ENCODE results near the gene GADD45GIP1.
A peak's percentile ranks its signal among the peaks of the same experiment; 100 is the strongest.
"Not testable (repeated sequence)": the region's sequence is repeated elsewhere in the genome, so short reads cannot be mapped to it uniquely, and the experiment has no call there.

GADD45GIP1 gene

DNA sequence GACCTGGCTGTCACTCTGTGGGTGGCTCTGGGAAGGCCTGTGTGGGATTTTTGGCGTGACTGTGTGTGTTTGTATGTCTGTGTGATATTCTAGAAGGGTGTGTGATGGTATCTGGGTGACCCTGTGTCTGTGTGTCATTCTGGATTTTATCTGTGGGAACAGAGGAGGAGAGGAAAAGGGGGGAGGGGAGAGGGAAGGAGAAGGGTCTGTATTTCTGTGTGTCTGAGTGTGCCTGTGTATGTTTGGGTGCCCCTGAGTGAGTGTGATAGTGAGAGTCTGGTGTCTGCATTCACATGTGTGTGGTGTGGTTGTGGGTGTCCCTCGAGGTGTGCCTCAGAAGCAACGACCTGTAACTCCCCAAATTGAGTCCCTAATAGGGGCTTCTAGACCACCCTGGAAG lies 30.2 kb upstream of the GADD45GIP1 start:
- DNase-seq, result no peak

DNA sequence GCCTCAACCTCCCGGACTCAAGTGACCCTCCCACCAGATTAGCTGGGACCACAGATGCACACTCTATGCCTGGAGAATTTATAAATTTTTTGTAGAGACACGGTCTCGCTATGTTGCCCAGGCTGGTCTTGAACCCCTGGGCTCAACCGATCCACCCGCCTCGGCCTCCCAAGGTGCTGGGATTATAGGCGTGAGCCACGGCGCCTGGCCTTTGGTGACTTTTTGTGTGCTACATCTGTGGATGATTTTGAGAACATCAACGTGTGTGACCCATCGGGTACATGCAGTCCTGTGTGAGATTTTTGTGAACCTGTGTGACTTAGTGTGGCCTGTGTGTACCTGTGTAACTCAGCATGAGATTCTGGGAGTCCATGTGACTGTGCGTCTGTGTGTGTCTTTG lies 29.7 kb upstream of the GADD45GIP1 start:
- DNase-seq, result no peak

DNA sequence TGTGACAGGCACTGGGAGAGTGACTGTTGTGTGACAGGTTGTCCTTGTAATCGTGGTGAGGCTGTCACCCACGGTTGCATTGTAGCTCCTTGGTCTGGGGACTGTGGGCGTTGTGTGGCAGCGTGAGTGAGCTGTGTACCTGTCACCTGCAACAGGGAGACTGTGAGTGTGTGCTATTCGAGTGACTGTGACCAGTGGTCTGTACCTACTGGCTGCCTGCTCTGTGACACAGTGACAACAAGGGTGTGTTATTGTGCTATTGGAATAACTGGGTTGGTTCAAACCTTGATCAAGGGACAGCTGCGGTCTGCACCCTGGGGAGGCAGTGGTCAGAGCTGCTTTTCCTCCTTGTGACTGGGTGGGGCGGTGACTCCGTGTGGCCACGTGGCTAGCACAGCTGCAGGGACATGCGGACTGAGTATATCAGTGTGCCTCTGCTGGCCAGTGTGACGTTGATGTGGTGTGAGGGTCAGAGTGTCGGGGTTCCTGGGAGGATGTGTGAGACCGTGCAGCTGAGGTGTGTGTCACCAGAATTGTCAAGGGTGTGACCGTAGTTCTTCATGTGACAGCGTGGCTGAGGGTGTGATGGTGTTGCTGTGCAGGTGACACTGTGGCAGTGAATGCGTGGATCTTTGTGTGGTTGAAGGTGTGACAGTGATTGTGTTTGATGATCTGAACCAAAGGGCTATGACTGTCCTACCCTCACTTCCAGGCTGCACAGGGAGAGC lies 28.2 kb upstream of the GADD45GIP1 start:
- DNase-seq, result no peak

DNA sequence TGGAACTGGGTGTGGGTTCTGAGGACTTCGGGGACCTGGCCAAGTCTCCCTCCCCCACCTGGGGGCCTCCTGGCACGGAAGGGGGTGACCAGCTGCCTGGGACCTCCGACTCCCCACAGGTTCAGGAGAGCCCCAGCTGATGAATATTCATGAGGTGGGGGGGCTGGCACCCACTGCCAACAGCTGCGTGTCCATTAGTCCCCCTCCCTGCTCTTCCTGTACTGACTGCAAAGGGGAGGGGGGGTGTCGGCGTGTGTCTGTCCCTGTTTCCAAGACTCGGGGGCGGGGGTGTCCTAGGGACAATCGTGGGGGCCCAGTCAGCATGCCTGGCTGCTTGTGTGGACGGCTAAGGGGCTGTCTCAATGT lies 27.6 kb upstream of the GADD45GIP1 start:
- DNase-seq, result no peak

DNA sequence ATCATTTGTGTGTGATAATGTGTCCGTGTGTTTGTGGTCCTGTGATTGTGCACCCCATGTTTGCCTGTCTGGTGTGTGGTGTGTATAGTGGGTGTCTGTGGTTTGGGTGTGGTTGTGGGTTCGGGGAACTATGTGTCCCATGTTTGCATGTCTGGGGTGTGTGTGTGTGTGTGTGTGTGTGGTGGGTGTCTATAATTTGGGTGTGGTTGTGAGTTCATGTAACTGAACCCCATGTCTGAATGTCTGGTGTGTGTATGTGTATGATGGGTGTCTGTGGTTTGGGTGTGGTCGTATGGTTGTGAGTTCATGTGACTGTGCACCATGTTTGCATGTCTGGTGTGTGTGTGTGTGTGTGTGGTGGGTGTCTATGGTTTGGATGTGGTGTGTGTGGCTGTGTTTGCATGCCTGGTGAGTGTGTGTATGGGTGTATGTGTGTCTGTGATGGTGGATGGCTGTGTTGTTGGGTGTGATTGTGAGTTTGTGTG lies 27.2 kb upstream of the GADD45GIP1 start:
- no peak for DNase-seq

DNA sequence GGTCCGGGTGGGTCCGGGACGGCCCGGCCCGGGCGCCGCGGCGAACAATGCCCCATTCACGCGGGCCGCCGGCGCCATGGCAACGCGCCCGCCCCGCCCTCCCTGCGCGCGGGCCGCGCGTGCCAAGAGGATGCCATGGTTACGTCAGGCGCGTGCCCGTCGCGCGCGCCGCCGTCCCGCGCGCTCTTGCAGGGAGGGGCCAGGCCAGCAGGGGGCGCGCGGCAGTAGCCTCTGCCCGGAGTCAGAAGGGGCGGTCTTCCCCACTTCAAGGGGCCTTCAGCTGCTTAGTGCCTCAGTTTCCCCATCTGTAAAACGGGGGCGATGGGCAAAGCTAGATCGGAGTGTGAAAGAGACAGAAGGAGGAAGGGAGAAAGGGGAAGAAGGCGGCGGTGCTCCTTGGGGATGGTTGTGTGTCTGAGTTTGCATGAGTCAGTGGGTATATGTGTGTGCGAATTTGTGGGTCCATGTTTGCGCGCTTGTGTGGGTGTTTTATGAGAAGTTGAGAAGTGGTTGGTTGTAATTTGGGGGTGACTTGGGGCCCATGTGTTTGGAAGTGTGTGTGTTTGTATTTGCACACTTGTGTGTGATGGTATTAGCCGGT lies 26.6 kb upstream of the GADD45GIP1 start:
- DNase-seq, result peak; percentile 11

DNA sequence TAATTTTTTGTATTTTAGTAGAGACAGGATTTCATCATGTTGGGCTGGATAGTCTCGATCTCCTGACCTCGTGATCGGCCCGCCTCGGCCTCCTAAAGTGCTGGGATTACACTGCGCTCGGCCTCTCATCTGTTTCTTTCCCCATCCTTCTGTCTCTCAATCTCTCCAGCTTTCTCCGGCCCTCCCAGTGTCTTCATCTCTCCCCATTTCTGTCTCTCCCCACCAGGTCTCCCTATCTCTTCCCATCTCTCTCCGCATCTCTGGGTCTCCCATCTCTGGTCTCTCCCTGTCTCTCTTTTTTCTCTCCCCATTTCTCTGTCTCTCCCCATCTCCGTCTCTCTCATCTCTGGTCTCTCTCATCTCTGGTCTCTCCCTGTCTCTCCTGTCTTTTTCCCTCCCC lies 26.1 kb upstream of the GADD45GIP1 start:
- no peak for DNase-seq

DNA sequence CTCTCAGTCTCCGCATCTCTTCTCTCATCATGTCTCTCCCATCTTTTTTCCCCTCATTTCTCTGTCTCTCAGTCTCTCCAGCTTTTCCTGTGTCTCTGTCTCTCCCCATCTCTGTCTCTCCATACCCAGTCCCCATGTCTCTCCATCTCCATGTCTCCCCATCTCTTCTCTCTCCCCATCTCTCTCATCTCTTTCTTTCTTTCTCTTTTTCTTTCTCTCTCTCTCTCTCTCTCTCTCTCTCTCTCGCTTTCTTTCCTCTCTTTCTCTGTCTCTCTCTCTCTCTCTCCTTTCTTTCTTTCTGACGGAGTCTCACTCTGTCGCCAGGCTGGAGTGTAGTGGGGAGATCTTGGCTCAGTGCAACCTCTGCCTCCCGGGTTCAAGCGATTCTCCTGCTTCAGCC lies 25.6 kb upstream of the GADD45GIP1 start:
- no peak for DNase-seq

DNA sequence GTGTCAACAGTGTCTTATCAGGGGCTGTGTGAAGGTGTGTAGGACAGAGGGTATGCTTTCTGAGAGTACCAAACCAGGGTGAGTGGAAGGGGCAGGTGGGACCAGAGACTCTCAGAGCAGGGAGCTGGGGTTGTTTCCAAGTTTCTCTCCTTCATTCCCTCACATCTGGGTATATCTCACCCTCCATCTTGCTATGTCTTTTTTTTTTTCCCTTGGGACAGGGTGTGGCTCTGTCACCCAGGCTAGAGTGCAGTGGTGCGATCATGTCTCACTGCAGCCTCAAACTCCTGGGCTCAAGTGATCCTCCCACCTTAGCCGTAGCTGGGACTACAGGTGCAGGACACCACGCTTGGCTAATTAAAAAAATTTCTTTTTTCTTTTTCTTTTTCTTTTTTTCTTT lies 23.0 kb upstream of the GADD45GIP1 start:
- DNase-seq, result no peak

DNA sequence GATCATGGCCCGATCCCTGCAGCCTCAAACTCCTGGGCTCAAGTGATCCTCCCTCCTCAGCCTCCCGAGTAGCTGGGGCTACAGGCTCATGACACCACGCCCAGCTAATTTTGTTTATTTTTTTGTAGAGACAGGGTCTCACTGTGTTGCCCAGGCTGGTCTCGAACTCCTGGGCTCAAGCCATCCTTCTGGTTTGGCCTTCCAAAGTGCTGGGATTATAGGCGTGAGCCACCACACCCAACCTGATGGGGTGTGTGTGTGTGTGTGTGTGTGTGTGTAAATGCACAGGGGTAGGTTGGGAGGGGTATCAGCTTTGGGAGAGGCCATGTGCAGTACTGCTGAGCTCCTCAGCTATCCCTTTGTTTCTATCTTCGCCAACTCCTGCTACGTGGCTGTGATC lies 19.1 kb upstream of the GADD45GIP1 start:
- DNase-seq, result not testable (repeated sequence)

DNA sequence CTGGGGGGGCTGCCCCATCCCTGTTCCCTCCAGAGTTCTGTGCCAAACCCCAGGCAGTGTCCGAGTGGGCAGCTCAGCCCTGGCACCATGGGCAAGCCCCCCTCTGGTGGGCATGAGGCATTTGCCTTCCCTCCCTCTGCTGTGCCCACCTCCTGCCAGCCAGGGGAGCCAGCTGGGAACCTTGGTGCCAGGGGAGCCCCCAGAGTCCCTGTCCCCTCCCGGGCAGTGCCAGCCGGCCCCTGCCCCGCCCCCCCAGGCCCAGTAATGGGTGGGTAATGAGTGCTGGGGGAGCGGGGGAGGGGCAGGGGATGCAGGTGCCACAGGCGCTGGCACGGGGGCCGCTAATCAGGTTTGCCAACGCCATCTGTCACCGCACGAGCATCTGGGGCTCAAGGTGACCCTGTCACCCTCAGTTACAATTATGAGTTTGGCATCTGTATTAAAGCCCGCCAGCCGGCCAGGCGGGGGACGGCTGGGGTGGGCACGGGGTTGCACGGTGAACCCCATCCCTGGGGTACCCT lies 18.3 kb upstream of the GADD45GIP1 start:
- DNase-seq, result no peak

DNA sequence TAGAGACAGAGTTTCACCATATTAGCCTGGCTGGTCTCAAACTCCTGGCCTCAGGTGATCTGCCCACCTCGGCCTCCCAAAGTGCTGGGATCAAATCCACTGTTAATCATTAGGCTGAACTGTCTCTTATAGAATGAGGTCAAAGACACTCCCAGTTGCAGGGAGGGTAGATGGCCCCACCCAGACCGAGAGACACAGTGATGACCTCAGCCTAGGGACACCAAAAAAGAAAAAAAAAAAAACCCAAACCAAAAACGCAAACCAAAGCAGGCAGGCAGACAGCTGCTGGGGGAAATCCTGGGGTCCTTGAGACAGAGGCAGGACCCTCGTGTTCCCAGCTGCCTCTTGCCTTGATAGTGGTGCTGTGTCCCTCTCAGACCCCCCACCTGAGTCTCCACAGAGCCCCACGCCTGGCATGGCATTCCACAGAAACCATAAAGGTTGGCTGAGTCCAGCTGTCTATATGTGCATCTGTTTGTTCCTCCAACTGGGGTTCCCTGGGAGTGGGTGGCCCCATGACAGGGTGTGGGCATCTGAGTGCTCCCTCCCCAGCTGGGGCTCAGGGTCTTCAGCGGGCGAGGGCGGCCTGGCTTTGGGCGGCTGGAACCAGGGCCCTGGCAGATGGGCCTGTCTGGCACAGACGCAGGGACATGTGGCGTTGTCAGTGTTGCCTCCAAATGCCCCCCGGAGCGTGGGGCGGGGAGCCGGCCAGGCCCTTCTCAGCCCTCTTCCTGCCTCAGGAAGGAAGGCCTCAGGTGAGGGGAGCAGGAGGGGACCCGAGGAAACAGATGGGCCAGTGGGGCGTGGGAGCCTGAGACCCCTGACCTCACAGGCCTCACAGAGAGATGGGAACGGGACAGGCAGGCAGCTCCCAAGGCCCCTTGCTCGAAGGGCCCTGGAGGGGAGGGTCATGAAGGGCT lies 17.5 kb upstream of the GADD45GIP1 start:
- no peak for DNase-seq

DNA sequence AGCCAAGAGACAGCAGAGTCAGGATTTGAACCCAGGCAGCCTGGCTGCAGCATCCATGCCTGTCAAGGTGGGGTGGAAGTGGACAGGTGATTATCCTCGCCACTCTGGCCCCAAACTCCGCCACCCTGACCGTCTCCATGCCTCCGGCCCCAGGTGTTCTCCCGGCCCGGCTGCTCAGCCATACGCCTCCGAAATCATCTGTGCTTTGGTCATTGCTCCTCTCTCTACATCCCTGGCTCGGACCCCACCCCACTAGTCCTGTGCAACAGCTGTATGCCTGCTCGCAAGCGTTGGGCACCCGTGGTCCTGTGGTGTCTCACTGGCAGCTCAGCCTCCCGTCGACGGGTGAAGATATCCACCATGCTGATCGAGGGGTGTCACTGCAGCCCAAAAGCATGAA lies 16.2 kb upstream of the GADD45GIP1 start:
- no peak for DNase-seq

DNA sequence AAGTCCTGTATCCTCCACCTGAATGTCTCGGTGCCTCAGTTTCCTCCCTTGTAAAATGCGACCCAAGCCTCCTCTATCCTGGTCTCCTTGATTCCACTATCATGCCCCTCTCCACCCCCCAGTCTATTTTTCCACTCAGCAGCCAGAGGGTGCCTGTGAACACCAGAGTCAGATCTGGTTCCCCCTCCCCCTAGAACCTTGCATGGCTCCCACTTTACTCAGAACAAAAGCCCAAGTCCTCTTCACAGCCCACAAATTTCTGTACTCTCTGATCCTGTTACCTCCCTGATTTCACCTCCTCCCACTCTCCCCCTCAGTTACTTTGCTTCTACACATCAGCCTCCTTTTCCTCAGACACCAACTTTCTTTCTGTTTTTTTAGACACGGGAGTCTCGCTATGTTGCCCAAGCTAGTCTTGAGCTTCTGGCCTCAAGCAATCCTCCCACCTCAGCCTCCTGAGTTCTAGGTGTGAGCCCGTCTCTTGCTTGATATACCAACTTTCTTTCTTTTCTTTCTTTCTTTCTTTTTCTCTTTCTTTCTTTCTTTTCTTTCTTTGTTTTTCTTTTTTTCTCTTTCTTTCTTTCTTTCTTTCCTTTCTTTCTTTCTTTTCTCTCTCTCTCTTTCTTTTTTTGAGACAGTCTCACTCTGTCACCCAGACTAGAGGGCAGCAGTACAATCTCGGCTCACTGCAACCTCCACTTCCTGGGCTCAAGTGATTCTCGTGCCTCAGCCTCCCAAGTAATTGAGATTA lies 13.2 kb upstream of the GADD45GIP1 start:
- no peak for DNase-seq

DNA sequence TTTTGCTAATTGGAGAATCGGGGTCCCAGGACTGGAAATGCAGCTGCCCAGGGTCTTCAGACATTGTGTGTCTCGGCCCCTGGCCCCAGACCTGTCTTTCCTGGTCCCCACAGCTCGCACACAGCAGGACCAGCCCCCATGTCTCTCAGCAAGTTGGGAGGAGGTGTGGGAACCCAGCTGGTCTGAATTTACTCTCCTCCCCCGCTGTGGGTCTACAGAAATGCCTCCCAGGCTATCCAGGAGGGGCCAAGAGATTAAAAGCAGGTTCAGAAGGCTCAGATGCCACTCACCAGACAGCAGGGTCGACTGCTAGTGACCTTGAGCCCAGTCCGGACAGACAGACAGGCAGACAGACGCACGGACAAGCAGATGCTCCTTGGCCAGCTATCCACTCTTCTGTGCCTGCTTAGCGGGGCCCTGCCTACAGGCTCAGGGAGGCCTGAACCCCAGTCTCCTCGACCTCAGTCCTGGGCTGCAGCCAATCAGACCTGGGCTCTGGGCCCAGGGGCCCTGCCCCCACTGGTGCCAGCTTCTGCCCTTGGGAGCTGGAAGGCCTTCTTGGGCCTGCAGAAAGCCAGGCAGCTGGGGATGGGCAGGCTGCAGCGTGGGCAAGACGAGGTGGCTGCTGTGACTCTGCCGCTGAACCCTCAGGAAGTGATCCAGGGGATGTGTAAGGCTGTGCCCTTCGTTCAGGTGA lies 12.4 kb upstream of the GADD45GIP1 start, which contains the start of gene DAND5:
DAND5 (plus strand) TSS at position 285 of the 697 bp plus-strand sequence; CDS start at position 370, 85 bp downstream.
- no peak for DNase-seq

DNA sequence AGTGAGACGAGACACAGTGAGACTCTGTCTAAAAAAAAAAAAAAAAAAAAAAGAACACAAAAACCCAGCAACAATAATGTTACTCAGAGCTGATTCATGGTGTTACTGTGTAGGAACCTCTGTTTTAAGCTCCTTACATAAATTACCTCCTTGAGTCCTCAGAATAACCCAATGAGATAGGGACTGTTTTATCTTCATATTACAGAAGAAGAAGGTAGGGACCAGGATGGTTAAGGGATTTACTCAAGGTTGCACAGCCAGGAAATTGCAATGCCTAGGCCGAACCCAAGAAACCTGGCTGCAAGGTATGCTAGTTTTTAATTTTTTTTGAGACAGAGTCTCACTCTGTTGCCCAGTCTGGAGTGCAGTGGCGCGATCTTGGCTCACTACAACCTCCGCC lies 10.9 kb upstream of the GADD45GIP1 start:
- no peak for DNase-seq

DNA sequence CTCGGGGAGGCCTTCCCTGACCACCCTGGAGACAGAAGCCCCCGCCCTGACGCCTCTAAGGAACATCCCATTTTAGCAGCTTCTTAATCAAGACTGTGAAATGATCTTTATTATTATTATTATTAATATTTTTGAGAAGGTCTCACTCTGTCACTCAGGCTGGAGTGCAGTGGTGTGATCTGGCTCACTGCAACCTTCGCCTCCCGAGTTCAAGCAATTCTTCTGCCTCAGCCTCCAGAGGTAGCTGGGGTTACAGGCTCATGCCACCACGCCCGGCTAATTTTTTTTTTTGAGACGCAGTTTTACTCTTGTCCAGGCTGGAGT lies 8.8 kb upstream of the GADD45GIP1 start:
- no peak for DNase-seq

DNA sequence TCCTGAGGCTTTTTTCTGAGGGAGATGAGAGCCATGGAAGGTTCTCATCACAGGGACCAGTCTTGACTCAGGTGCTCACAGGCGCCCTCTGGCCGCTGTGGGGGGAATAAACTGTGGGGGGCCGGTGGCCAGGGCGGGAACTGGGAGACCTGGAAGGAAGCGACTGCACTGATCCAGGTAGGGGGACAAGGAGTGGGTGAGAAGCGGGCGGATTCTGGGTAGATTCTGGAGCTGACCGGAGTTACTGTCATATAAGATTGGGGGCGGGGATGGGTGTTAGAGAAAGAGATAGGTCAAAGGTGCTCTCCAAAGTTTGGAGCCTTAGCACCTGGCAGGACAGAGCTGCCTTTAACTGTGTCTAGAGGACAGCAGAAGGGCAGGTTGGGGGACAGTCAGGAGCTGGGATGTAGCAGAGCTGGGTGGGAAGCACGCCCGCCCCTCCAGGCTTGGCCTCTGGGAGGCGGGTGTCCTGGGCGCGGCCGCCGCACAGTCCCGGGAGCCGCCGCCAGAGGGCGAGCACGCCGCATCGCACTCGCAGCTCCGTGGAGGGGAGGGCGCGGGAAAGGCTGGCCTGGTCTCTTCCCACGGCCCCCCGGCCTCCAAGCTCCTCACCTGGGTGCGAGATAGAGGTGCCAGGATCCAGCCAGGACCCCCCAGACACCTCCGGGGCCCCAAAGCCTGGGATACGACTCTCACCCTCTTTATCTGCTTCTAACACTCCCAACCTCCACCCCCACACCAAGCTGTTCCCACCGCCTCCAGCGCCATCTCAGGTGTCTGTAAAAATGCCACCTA lies 8.2 kb upstream of the GADD45GIP1 start:
- peak; percentile 12 for DNase-seq

DNA sequence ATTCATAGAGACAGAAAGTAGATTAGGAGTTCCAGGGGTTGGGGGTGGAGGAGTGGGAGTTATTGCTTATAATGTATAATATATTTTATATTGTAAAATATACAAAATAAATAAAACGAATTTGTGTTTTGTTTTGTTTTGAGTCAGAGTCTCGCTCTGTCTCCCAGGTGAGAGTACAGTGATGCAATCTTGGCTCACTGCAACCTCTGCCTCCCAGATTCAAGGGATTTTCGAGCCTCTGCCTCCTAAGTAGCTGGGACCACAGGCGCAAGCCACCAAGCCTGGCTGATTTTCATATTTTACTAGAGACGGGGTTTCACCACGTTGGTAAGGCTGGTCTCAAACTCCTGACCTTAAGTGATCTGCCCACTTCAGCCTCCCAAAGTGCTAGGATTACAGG lies 2.5 kb upstream of the GADD45GIP1 start:
- DNase-seq, result no peak

DNA sequence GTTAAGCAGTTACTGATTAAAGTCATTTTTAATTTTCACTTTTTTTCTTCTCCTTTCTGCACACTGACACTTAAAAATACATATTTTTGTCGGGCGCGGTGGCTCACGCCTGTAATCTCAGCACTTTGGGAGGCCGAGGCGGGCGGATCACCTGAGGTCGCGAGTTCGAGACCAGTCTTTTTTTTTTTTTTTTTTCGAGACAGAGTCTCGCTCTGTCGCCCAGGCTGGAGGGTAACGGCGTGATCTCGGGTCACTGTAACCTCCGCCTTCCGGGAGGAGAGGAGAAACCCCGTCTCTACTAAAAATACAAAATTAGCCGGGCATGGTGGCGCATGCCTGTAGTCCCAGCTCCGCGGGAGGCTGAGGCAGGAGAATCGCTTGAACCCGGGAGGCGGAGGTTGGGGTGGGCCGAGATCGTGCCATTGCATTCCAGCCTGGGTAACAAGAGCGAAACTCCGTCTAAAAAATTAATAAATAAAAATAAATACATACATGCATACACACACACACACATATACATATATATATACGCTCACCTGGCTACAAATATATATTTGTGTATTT lies 448 bp upstream of the GADD45GIP1 start:
- DNase-seq, result not testable (repeated sequence)

DNA sequence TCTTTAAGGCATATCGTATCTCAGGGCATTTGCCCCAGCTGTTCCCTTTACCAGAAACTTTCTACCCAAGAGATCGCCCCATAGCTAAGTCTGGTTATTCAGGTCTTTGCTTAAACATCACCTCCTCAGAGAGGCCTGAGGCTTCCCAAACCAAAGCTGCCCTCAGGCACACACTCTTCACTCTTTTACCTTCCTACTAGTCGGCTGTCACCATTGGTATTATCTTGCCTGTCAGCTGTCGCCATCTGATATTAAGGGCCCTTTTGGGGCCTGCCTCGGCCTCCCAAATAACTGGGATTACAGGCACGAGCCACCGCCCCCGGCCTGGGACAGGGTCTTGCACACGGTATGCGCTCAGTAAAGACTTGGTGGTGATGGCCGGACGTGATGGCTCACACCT lies 1.0 kb downstream of the GADD45GIP1 start:
- no peak for DNase-seq

Data from amniotic stem cell (primary cell).